Endothelial cell of umbilical vein (primary cell): Measurements from ENCODE around the gene LIPA.

Experiments used
- CTCF ChIP-seq, 2 donors: IDR thresholded peaks; 1 replicate in 1 of 2; 2 replicates in 1 of 2; pipeline ENCODE4 v1.5.1; 2011; ENCODE audit warnings: low read length in 2 of 2, mild to moderate bottlenecking in 2 of 2, moderate library complexity in 2 of 2, control low read depth in 1 of 2, inconsistent platforms in 1 of 2, low read depth in 1 of 2; ENCODE audit not compliant: insufficient read depth in 1 of 2; ENCODE audit errors: extremely low read depth in 1 of 2
- EZH2 ChIP-seq: IDR thresholded peaks from 2 replicates; pipeline ENCODE4 v1.6.1; 2012; ENCODE audit warnings: borderline replicate concordance, low read depth, mild to moderate bottlenecking, moderate library complexity, low read length, inconsistent platforms; ENCODE audit not compliant: severe bottlenecking
- FOS ChIP-seq: IDR thresholded peaks from 2 replicates; pipeline ENCODE4 v1.6.1; 2011; ENCODE audit warnings: mild to moderate bottlenecking, low read length, moderate library complexity, borderline replicate concordance; ENCODE audit not compliant: insufficient read depth
- GATA2 ChIP-seq: IDR thresholded peaks from 2 replicates; pipeline ENCODE4 v1.7.0; 2011; ENCODE audit warnings: low read depth, mild to moderate bottlenecking, moderate library complexity, mixed read lengths, low read length; ENCODE audit not compliant: insufficient read length, insufficient read depth
- MAX ChIP-seq: IDR thresholded peaks from 2 replicates; pipeline ENCODE4 v1.6.1; 2011; ENCODE audit not compliant: insufficient read depth, insufficient read length
- POLR2A ChIP-seq: IDR thresholded peaks from 2 replicates; pipeline ENCODE4 v1.6.1; 2012; ENCODE audit warnings: low read depth, mild to moderate bottlenecking, control low read depth, low read length
- POLR2AphosphoS5 ChIP-seq: IDR thresholded peaks from 2 replicates; pipeline ENCODE4 v1.6.1; 2012; ENCODE audit warnings: low read depth, mild to moderate bottlenecking, control low read depth, low read length, moderate library complexity; ENCODE audit not compliant: insufficient read depth

GRCh38 chr10:89207181-89207800 lies 44.3 kb downstream of the LIPA start, which contains the start of gene CH25H:
- TF ChIP-seq MAX (peak; percentile 23), EZH2 (no peak), CTCF (IDR thresholded peaks at IDR 0.05; ENCODE audit: extremely low read depth in 1 of 2, insufficient read depth in 1 of 2, low read depth in 1 of 2, low read length in 2 of 2) (no peak), POLR2AphosphoS5 (no peak), POLR2A (no peak), GATA2 (no peak), FOS (no peak)
